H1 (cell line): ENCODE results near the gene SH2D1A.

Experiments used
- CHD2 ChIP-seq: IDR thresholded peaks from 2 replicates; pipeline ENCODE4 v1.6.1; 2012; ENCODE audit warnings: low read length, improper control_type of control experiment
- SP1 ChIP-seq: IDR thresholded peaks from 2 replicates; pipeline ENCODE4 v1.6.1; 2011; ENCODE audit warnings: low read depth, low read length
- TAF1 ChIP-seq: IDR thresholded peaks from 2 replicates; pipeline ENCODE4 v1.6.1; 2011; ENCODE audit warnings: mild to moderate bottlenecking, low read depth, low read length

GRCh38 chrX:124373348-124373747 is 27.0 kb downstream of the SH2D1A start:
- TF ChIP-seq CHD2 (no peak), TAF1 (no peak), SP1 (no peak)
